ENCODE results near the gene SLC2A9.
"Not testable (repeated sequence)": the region's sequence is repeated elsewhere in the genome, so short reads cannot be mapped to it uniquely, and the experiment has no call there.

SLC2A9 gene

GRCh38 chr4:9994246-9994847 is 26.9 kb downstream of the SLC2A9 start:
- no peak for DNase-seq

DNA sequence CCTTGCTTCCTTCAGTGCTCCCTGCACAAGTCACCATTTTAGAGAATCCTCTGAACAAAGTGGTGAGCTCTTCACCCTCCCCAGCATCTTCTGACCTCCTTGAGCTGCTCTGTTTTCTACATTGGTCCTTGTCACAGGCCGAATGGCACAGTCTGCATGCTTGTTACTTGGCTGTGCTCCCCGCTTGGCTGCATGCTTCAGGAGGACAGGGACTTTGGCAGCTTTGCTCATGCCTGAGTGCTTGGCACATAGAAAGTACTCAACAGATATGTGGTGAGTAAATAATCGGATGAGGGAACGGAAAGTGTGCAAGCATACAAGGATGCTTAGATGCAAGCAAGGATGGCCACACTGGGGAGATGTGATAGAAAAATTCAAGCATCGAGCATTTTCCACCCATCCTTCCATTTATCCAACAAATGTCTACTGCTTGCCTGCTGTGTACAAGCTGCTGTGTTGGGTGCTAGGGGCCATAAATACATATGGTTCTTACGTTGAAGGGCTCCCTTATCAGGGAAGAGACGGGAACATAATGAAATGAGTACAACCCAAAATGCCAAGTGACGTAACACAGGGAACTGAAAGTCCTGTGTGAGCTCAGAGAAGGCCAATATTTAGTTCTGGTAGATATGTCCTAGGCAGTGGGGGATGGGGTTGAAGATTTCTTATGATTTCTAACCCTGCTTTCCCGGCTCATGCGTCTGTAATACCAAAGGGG is 31.2 kb downstream of the SLC2A9 start:
- no peak for DNase-seq

DNA sequence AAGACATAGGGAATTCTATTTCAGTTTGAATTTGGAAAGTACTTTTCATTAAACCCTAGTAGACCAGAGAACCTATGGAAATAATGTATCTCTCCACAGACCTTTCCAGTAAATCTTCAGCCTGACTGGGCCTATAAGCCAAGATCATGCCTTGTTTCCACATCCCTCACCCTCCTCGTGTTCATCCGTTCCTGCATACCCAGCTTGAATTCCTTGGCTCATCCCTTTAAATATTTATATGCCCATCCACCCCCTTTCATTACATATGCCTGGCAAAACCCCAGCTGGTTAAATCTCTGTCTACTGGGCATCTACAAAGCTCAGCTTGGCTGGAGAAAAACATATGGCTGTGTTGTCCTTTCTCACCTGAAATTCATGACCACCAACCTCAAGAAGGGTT is 32.4 kb downstream of the SLC2A9 start:
- no peak for DNase-seq

DNA sequence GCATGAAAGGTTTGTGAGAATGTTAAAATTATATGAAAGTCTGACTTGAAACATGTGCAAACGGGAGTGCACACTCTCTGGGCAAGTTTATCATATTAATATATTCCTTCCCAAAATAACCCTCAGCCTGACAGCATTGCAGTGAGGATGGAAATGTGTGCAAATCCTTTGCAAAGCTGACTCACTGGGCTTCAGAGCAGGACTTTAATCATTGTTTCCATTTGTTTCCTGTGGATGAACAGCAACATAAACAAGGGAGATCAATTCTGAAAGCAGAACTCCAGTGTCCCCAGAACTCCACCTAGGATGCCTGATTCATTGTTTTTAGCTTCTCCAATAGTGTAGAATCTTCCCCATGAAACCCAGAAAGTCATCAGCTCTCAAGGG is 32.9 kb downstream of the SLC2A9 start:
- DNase-seq, result no peak

GRCh38 chr4:9987749-9988362 is 33.4 kb downstream of the SLC2A9 start:
- no peak for DNase-seq

DNA sequence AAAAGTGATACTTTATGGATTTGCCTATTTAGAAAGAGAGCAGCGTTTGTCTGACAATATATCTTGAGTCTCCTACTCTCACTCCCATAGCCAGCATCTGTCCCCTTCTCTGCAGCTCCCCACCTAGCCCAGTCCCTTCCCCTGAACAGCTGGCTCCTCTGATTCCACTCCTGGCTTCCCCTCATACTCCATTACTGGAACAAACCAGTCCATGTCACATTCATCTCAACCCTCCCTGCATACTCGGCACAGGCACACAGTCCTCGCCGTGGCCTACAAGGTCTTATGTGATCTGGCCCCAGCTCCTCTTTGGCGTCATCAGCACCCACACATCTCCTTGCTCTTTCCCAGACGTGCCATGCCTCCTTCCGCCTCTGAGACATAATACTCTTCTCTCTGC is 36.7 kb downstream of the SLC2A9 start:
- no peak for DNase-seq

GRCh38 chr4:9983211-9983610 is 38.1 kb downstream of the SLC2A9 start:
- no peak for DNase-seq

- DNase-seq, result not testable (repeated sequence)
These were observed 39.4 kb downstream of the SLC2A9 start for GRCh38 chr4:9981899-9982298.

- no peak for DNase-seq
These were observed 40.4 kb downstream of the SLC2A9 start for GRCh38 chr4:9980898-9981297.

GRCh38 chr4:9979101-9979701 is 42.1 kb downstream of the SLC2A9 start:
- DNase-seq, result no peak

DNA sequence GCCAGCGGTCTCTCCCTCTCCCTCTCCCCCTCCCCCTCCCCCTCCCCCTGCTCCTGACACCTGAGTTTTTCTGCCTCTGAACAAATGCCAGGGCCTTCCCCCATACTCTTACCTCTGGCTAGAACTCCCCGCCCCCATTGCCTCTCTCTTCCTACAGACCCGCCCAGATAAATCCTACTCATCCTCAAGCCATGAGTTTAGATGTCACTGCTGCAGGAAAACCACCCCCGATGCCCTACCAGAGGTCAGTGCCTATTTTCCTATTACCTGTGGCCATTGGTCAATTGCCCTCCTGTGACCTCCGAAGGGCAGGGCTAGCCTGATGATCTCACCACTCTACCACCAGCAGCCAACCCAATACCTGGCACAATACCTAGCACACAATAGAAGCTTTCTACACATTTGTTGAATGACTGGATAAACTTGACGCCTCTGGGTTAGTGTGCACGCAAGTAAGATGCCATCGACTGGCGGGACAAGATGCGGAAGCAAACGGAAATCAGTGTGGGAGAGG is 43.7 kb downstream of the SLC2A9 start:
- no peak for DNase-seq

- DNase-seq, result no peak
These were observed 44.5 kb downstream of the SLC2A9 start for GRCh38 chr4:9976781-9977180.

GRCh38 chr4:9976293-9976692 is 45.0 kb downstream of the SLC2A9 start:
- no peak for DNase-seq

DNA sequence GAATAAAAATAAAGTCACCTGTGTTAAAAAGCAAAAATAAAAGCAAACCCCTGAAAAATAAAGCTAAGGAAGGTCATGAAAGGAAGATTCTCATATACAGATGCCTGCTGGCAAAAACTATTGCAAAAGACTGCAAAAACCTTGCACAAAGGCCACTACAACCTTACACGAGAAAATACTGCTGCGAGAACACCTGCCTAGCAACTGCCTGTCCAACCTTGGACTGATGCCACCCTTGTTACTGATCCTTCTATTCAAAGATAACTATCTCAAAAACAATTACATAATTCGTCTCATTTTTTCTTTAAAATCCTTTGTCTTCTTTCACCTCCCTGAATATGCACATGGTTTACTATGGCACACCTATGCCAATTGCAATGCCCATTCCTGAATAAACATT is 49.6 kb downstream of the SLC2A9 start:
- no peak for DNase-seq

- DNase-seq, result no peak
These were observed 50.8 kb downstream of the SLC2A9 start for GRCh38 chr4:9970399-9971011.

DNA sequence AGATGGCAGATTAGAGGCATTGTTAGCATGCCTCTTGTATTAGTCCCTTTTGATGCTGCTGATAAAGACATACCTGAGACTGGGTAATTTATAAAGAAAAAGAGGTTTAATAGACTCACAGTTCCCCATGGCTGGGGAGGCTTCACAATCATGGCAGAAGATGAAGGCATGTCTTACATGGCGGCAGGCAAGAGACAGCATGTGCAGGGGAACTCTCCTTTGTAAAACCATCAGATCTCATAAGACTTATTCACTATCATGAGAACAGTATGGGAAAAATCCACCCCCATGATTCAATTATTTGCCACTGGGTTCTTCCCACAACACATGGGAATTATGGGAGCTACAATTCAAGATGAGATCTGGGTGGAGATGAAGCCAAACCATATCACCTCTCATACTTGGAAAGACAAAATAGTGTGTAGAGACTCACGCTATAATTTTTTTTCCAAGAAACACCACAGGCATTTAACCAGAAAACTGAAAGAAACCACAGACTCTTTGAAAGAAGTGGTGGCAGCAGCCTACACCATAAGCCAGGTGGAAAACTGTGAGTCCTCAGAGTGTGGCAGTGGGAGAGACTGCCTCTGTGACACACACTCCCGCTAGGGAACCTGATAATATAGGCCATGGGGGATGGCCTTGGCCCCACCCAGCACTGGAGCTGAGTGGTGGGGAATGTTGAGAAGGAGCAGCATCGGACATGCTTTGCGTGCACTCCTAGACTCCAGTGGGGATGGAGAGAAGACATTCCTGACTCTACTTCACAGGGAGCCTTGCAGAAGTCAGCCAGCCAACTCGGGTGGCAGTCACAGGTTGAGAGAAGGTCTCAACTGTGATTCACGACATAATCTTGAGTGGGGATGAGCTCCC is 51.5 kb downstream of the SLC2A9 start:
- no peak for DNase-seq

DNA sequence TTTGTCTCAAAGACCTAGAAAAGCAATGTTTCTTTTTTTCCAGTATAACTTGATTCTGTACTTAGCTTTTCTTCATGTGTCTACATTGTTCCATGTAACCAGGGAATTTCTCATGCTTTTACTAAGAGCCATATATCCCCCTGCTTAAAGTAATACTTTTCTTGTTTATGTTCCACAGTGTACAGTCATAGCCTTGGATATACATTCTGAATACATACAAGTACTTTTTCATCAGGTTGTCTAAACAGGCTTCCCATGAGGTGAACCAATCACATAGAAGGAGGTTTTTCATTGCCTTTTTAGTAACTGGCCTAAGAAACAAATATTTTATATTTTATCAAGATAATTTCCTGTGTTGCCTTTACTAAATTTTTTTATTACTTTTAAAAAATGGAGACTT is 52.8 kb downstream of the SLC2A9 start:
- DNase-seq, result no peak

- no peak for DNase-seq
These were observed 56.4 kb downstream of the SLC2A9 start for GRCh38 chr4:9964879-9965278.

GRCh38 chr4:9963328-9963727 is 58.0 kb downstream of the SLC2A9 start:
- no peak for DNase-seq

DNA sequence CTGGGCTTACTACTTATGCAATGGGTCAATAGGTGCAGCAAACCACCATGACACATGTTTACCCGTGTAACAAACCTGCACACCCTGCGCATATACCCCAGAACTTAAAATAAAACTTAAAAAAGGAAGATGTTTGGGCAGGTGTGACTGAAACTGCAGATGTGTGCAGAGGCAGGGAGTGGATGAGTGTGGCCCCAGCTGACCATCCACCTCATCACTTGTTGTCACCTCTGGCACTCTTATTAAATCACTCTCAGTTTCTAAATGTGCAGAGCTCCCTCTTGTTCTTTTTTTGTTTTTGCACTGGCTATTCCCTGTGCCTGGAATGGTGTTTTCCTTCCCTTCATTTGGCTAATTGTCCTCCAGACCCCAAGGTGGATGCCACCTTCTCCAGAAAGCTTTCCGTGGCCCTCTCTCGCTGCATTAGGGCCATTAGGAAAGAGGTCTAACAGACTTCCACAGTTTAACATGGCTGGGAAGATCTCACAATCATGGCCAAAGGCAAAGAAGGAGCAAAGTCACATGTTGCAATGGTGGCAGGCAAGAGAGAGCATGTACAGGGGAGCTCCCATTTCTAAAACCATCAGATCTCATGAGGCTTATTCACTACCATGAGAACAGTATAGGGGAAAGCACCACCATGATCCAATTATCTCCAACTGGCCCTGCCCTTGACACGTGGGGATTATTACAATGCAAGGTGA is 58.5 kb downstream of the SLC2A9 start:
- DNase-seq, result no peak

DNA sequence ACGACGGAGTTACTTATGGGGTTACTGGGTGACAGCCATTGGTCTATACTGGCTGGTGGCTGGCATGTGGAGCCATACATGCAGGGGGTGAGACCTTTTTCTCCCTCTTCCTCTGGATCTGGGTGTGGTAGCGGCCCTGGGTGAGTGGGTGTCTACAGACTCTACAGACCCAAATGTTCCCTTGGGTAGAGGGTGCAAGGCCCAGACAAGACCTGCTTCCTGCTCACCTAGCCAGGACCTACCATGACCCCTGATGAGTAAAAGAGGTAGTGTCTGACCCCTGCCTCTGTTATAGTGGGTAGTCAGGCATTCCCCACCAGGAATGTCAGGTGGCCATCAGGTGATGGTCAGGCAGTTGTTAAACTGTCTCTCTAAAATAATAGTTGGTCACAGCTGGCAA is 66.8 kb downstream of the SLC2A9 start:
- no peak for DNase-seq

DNA sequence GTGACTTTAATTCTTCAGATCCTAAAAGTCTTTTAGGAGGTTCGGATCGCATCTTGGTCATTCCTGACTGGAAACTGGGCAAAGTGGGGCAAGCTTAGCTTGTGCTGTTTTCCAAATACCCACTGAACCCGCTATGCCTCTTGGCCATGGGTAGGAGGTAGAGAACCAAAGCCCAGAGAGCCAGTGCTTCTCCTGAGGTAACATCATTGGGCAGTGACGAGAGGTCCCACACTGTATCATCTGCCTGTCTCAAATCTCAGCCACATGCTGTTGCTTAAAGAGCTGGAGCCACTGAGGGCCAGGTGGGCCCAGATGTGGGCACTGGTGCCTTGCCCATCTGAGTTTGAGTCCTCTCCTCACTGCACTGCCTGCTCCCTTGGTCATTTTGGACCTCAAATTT is 68.2 kb downstream of the SLC2A9 start:
- no peak for DNase-seq

Data from fibroblast of skin of right quadriceps (primary cell).